Measurements from ENCODE around the gene MYB.
"Not testable (repeated sequence)": the region's sequence is repeated elsewhere in the genome, so short reads cannot be mapped to it uniquely, and the experiment has no call there.

MYB gene

DNA sequence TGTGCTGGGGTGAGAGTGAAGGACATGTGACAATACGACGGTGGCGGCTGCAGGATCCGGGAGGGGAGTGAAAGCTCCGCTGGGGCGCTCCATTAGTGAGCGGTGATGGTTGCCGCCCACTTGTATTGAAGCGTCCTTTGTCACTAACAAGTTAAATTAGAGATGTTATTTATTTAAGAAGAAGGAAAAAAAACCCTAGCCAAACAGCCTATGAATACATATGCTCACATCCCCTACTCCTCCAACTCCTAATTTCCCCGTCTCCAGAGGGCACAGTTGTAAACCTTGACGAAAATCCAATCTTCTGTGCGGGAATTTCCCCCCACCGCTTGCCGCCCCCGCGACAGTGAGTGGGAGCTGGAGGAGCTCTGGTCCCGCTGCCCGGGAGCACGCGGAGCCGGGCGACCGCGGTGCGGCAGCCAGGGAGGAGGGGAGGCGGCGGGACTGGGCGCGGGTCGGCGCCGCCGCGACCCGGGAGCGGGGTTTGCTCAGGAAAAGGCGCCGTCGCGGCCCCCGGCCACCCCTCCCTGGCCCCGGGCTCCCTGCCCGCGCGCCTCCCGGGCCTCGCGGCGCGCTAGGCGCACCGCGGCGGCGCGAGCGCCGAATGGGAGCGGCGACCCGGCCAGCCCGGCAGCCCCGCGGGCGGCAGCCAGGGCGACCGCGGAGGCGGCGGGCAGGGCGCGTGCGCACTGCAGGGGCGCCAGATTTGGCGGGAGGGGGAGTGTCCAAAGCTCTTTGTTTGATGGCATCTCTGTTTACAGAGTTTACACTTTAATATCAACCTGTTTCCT lies at the start of gene MYB:
MYB (plus strand) TSS at position 767 of the 791 bp plus-strand sequence. CDS start 206 bp downstream, outside the sequence.
- DNase-seq (ENCODE audit: low read depth): peak; percentile 40
- peak within 1 kb of the TSS; percentile 65 for H3K4me3 ChIP-seq (ENCODE audit: low read depth, low read length)
- TF ChIP-seq, protein P1, sequence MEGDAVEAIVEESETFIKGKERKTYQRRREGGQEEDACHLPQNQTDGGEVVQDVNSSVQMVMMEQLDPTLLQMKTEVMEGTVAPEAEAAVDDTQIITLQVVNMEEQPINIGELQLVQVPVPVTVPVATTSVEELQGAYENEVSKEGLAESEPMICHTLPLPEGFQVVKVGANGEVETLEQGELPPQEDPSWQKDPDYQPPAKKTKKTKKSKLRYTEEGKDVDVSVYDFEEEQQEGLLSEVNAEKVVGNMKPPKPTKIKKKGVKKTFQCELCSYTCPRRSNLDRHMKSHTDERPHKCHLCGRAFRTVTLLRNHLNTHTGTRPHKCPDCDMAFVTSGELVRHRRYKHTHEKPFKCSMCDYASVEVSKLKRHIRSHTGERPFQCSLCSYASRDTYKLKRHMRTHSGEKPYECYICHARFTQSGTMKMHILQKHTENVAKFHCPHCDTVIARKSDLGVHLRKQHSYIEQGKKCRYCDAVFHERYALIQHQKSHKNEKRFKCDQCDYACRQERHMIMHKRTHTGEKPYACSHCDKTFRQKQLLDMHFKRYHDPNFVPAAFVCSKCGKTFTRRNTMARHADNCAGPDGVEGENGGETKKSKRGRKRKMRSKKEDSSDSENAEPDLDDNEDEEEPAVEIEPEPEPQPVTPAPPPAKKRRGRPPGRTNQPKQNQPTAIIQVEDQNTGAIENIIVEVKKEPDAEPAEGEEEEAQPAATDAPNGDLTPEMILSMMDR (conservative IDR thresholded peaks at IDR 0.05; ENCODE audit: low read depth, low read length): no peak

DNA sequence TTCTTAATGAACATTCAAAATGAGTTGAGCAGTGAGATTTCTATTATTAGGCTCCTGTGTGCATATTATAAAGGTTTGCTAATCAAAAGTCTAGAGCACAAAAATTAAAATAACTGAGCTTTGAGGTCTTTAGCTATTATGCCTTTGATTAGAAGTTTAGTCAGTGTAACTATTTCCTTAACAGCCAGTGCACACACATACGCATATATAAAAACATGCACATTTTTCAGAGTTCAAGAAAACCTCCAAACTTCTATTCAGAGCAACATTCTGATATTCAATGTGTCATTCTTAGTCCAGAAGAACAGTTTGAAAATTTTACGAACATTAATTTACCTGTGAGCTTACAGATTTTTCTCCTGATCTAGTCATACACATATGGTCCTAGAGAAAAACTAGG lies 48.3 kb upstream of the MYB start:
- TF ChIP-seq, protein P1 (conservative IDR thresholded peaks at IDR 0.05; ENCODE audit: low read depth, low read length): no peak
- no peak overlapping the region for H3K4me3 ChIP-seq (ENCODE audit: low read depth, low read length)
- no peak for DNase-seq (ENCODE audit: low read depth)

DNA sequence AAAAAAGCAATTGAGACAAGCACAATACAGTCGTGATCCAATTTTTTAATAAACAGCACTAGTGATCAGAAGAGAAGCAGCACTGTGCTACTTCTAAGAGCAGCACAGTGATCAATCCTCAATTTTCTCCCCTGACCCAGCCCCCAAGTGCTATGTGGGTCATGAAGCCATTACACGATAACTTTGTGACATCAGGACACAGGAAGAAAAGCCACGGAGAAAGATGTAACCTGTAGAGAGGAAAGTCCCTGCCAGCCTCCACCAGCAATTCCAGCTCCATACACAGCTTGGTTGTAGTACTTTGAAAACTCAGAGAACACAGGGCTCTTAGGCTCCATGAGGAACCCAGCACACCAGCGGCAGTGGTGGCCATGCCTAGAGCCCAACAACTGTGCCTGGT lies 45.3 kb upstream of the MYB start:
- DNase-seq (ENCODE audit: low read depth): no peak
- no peak overlapping the region for H3K4me3 ChIP-seq (ENCODE audit: low read depth, low read length)
- TF ChIP-seq, protein P1 (conservative IDR thresholded peaks at IDR 0.05; ENCODE audit: low read depth, low read length): no peak

DNA sequence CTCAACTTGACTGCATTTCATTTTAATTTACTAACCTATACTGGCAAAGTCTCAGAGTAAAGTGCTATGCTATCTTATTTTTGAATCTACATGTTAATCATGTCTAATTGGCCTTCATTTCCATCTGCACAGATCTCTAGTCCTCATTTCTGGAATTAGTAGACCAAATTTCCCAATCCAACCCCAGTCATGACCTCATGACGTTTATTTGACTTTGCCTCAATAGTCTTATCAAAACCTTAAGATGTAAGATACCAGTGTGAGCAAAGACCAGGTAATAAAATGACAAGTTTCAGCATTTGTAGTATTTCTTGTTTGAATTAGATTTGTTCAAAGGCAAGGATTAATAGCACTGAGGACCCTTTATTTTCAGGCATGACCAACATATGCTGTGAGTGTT lies 43.3 kb upstream of the MYB start:
- no peak overlapping the region for H3K4me3 ChIP-seq (ENCODE audit: low read depth, low read length)
- TF ChIP-seq, protein P1 (conservative IDR thresholded peaks at IDR 0.05; ENCODE audit: low read depth, low read length): no peak
- DNase-seq (ENCODE audit: low read depth): no peak

DNA sequence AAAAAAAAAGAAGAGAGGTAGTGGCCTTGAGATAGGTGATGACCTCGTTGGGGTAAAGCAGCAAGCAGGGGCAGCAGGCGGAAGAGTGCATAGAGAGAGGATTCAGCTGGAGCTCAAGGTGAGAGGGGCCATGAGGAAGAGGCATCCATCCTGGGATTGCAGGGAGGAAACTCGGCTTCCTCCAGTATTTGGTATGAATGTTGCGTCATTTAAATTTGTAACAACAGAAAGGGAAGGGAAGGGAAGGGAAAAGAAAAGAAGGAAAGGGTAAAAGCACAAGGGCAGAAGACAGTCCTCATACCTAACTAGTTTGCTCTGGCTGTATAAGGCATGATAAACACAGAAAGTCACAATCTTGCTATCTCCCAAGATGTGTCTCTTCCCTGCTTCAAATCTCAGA lies 39.9 kb upstream of the MYB start:
- TF ChIP-seq, protein P1 (conservative IDR thresholded peaks at IDR 0.05; ENCODE audit: low read depth, low read length): no peak
- no peak overlapping the region for H3K4me3 ChIP-seq (ENCODE audit: low read depth, low read length)
- DNase-seq (ENCODE audit: low read depth): no peak

DNA sequence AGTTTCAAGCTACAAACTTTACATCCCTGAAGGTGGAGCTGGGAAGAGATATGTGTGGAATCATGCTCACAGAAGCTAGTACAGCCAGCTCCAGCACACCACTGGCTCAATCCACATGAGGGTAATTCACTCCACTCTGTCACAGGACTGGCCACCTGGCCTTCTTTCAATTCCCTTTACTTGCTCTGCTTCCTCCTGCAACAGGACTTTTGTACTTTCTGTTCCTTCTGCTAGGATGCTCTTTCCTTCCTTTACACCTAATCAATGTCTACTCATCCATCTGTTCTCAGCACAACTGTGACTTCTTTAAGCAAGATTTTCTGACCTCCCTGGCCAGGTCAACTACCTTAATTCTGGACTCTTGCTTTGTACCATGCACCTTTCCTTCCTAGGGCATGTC lies 39.4 kb upstream of the MYB start:
- no peak overlapping the region for H3K4me3 ChIP-seq (ENCODE audit: low read depth, low read length)
- DNase-seq (ENCODE audit: low read depth): no peak
- TF ChIP-seq, protein P1 (conservative IDR thresholded peaks at IDR 0.05; ENCODE audit: low read depth, low read length): no peak

DNA sequence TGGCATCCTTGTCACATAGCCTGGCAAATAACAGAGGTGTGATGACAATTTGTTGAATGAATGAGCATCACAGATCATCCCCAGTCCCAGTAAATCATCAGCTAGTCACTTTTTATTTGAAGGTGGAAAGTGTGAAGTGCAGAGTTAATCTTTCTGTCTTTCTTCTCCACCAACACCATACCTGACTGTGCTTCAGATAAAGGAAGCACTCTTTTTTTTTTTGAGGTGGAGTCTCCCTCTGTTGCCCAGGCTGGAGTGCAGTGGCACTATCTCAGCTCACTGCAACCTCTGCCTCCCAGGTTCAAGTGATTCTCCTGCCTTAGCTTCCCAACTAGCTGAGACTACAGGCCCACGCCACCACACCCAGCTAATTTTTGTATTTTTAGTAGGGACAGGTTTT lies 38.9 kb upstream of the MYB start:
- not testable (repeated sequence) for H3K4me3 ChIP-seq (ENCODE audit: low read depth, low read length); DNase-seq (ENCODE audit: low read depth)
